ENCODE data around the gene KCNK1. TPM values are rescaled to one million over a fixed set of nuclear protein-coding genes. Genes with fewer than 3 reads are reported as not detected.

The KCNK1 gene
- total and polyA plus RNA-seq, 3 donors from 2014 or later, result 1.8 to 3.9 (median 2.0) TPM

- H3K4me3 ChIP-seq, result no peak overlapping the region
- TF ChIP-seq CTCF (IDR thresholded peaks at IDR 0.05), result no peak
- no peak for TF ChIP-seq POLR2A (IDR thresholded peaks at IDR 0.05)
- 84 to 89% methylated on average over 5 of the region's 5 CpGs for WGBS, 2 donors
Observed at GRCh38 chr1:233639611-233640010, 25.7 kb downstream of the KCNK1 start.

DNA sequence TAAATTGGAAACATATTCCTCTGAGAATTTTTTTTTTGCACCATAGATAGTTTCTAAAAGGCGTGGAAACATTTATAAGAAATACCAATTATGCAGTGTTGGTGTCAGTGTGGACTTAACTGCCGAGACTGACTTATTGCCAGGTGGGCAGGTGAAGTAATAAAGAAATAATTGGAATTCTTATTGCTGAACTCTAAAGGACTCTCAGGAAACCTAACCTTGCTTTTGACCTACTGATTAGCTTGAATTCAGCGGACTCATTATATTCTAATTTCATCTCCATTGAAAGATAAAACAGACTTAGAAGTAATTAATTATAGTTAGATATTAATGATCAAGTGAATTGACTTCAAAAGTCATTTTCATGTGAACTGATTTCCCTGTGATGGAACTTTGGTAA is 26.3 kb downstream of the KCNK1 start:
- 89% methylated on average over 3 of the region's 3 CpGs for WGBS, 2 donors
- intact Hi-C loops (cut with DNase I; ENCODE audit: low total_unique reads), result no loop called here

More at GRCh38 chr1:233639611-233640010, 25.7 kb downstream of the KCNK1 start:
- Histone ChIP-seq H3K4me1 (no peaks in the 10 kb centered on the region), H3K9me3 (no peaks in the 10 kb centered on the region), H3K27ac (no peak overlapping the region), H3K36me3 (ENCODE audit: low read depth, missing control alignments) (no peaks in the 10 kb centered on the region), H3K27me3 (no peaks in the 10 kb centered on the region)
- DNase-seq, result no peak
- intact Hi-C loops (cut with DNase I; ENCODE audit: low total_unique reads), result no loop called here

GRCh38 chr1:233641029-233641428 is 27.1 kb downstream of the KCNK1 start:
- no peak overlapping the region for H3K4me3 ChIP-seq
- no peaks in the 10 kb centered on the region for H3K9me3 ChIP-seq
- no peak for DNase-seq
- H3K27me3 ChIP-seq, result no peaks in the 10 kb centered on the region
- intact Hi-C loops (cut with DNase I; ENCODE audit: low total_unique reads), result no loop called here
- H3K4me1 ChIP-seq, result no peaks in the 10 kb centered on the region
- H3K36me3 ChIP-seq (ENCODE audit: low read depth, missing control alignments), result no peaks in the 10 kb centered on the region
- 87 to 91% methylated on average over 6 of the region's 6 CpGs for WGBS, 2 donors
- TF ChIP-seq POLR2A (IDR thresholded peaks at IDR 0.05) (no peak), CTCF (IDR thresholded peaks at IDR 0.05) (no peak)
- no peak overlapping the region for H3K27ac ChIP-seq

More for the DNA sequence above, 26.3 kb downstream of the KCNK1 start:
- no peak for DNase-seq
- Histone ChIP-seq H3K4me1 (no peaks in the 10 kb centered on the region), H3K9me3 (no peaks in the 10 kb centered on the region), H3K27me3 (no peaks in the 10 kb centered on the region), H3K27ac (no peak overlapping the region), H3K36me3 (ENCODE audit: low read depth, missing control alignments) (no peaks in the 10 kb centered on the region), H3K4me3 (no peak overlapping the region)
- no peak for TF ChIP-seq POLR2A (IDR thresholded peaks at IDR 0.05)
- TF ChIP-seq CTCF (IDR thresholded peaks at IDR 0.05), result no peak

GRCh38 chr1:233647073-233647472 is 33.2 kb downstream of the KCNK1 start:
- Histone ChIP-seq H3K27me3 (no peaks in the 10 kb centered on the region), H3K36me3 (ENCODE audit: low read depth, missing control alignments) (no peaks in the 10 kb centered on the region), H3K4me1 (no peaks in the 10 kb centered on the region), H3K27ac (no peak overlapping the region), H3K4me3 (no peak overlapping the region), H3K9me3 (no peaks in the 10 kb centered on the region)
- no peak for DNase-seq
- WGBS, 2 donors, result 46 to 50% methylated on average over 4 of the region's 4 CpGs
- TF ChIP-seq CTCF (IDR thresholded peaks at IDR 0.05) (no peak), POLR2A (IDR thresholded peaks at IDR 0.05) (no peak)
- intact Hi-C loops (cut with DNase I; ENCODE audit: low total_unique reads), result no loop called here

- no peaks in the 10 kb centered on the region for H3K4me1 ChIP-seq
- WGBS, 2 donors, result 86 to 100% methylated on average over 2 of the region's 2 CpGs
- H3K4me3 ChIP-seq, result no peak overlapping the region
- TF ChIP-seq CTCF (IDR thresholded peaks at IDR 0.05), result no peak
- TF ChIP-seq POLR2A (IDR thresholded peaks at IDR 0.05), result no peak
- H3K27ac ChIP-seq, result no peak overlapping the region
- intact Hi-C loops (cut with DNase I; ENCODE audit: low total_unique reads), result no loop called here
- DNase-seq, result no peak
- no peaks in the 10 kb centered on the region for H3K27me3 ChIP-seq
- H3K36me3 ChIP-seq (ENCODE audit: low read depth, missing control alignments), result no peaks in the 10 kb centered on the region
- H3K9me3 ChIP-seq, result no peaks in the 10 kb centered on the region
Observed at GRCh38 chr1:233647636-233648035, 33.7 kb downstream of the KCNK1 start.

Measured in testis (tissue), 3 donors.